HG02763 (cell line): ENCODE data around the gene IPO8.
A peak's percentile ranks its signal among the peaks of the same experiment; 100 is the strongest.
"Not testable (repeated sequence)": the region's sequence is repeated elsewhere in the genome, so short reads cannot be mapped to it uniquely, and the experiment has no call there.

ENCODE experiments used
- ATAC-seq: cut with Tn5 transposase; IDR thresholded peaks from one replicate; pipeline ENCODE4 v1.9.1; 2021; ENCODE audit warnings: mild to moderate bottlenecking, moderate library complexity; ENCODE audit not compliant: unreplicated experiment

Gene IPO8

GRCh38 chr12:30691122-30691879 lies 4.4 kb downstream of the IPO8 start:
- ATAC-seq = no peak

DNA sequence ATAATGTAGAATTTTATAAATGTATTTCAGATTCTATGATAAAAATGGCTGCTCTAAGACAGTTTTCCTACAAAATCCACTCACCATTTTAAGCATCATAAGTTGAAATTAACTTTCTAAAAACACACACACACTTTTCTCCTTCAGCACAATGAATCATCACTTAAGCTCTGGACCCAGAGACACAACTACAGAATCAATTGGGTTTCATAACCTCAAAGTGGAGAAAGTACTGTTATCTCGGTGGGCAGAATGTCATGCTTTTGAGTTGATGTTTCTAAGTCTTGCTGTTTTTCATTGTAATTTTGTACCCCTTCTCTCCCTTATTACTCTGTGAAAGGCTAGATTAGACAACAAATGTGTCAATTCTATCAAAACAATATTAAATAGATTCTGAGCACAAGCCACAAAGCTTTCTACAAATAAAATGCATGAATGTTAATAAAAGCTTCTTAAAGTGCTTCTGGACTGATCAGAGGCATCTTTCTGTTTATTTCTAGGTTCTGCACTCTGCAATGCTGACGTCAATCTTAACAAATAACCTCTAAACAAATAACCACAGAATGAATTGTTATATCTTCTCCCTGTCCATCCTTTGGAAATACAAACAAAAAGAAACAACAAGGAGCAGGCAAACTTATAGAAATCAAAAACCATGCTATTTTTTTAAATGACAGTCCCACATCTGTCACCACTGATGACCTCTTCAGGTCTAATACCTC lies 8.2 kb downstream of the IPO8 start:
- no peak for ATAC-seq

DNA sequence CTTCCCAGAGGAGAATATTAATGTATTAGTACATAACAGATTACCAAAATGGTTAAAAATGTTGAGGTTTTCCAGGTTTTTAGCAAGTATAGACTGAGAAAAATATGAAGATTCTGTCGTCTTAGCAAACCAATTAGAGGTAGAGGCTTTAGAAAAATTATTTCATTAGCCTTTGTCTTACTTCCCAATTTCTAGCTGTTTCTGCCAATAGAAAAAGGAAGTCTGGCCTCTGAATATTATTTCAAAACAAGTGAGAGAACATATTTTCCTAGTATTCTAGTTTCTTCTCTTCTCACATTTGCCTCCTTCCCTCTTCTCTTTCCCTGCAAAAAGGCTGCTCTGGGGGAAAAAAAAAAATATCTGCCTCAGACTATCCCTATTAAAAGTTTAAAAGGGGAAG lies 16.4 kb downstream of the IPO8 start:
- ATAC-seq = no peak

DNA sequence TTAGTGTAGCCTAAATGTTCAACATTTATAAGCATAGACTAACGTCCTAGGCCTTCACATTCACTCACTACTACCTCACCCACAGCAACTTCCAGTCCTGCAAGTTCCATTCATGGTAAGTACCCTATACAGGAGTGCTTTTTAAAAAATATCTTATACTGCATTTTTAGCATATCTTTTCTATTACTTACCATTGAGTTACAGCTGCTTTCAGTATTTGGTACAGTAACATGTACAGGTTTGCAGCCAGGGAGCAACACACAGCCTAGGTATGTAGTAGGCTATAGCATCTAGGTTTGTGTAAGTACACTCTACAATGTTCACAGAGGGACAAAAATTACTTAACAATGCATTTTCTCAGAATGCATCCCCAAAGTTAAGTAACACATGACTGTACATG lies 17.4 kb downstream of the IPO8 start:
- ATAC-seq = no peak

DNA sequence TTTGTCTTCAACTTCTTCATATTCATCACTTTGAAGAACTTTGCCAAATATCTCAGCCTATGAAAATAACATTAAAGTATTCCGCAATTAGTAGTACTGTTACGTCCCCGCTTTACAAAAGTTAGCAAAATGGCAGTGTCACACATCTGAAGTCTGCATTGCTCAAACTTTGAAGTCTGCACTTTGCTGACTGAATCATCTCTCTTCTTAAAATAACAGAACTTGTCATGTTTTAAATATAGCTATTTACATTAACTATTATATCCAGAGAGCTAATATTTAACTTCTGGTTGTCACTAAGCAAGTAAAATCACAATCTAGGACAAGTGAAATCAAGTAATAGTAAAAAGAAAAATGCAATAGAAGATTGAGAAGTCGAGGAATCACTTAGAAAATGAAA lies 34.5 kb downstream of the IPO8 start:
- ATAC-seq = no peak

- ATAC-seq = no peak
These were observed 43.5 kb downstream of the IPO8 start for GRCh38 chr12:30652034-30652696.

- no peak for ATAC-seq
These were observed 48.8 kb downstream of the IPO8 start for GRCh38 chr12:30646821-30647220.

DNA sequence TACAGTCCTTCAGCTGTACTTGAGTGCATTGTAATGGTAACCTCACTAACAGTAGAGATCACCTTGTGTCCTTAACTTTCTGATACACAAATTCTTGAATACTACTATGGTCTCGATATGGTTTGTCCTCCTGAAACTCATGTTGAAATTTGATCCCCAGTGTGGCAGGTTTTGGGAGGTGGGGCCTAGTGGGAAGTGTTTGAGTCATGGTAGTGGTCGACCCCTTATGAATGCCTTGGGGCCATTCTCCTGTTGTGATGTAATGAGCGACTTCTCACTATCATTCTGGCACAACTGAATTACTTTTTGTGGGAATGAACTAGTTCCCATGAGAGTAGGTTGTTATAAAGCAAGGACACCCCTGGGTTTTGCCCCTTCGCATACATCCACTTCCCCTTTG lies 52.3 kb downstream of the IPO8 start:
- ATAC-seq = no peak

DNA sequence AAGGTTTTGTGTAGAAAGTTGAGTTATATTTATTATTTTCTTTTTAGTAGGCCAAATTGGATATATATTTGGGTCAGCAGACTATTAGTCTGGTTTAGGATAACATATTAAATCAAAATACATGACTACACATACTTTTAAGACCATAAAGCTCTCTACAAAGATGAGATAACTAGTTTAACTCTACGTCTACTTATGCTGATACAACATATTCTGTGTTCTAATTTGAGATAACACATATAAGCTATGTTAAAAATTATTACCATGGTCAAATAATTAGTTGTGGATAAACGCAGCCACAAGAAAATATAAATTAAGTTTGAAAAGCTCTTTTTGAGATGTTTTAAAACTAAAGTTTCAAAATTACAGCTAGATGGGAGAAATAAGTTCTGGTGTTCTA lies 55.3 kb downstream of the IPO8 start:
- ATAC-seq = no peak

- ATAC-seq = no peak
These were observed 60.3 kb downstream of the IPO8 start for GRCh38 chr12:30635385-30635784.

DNA sequence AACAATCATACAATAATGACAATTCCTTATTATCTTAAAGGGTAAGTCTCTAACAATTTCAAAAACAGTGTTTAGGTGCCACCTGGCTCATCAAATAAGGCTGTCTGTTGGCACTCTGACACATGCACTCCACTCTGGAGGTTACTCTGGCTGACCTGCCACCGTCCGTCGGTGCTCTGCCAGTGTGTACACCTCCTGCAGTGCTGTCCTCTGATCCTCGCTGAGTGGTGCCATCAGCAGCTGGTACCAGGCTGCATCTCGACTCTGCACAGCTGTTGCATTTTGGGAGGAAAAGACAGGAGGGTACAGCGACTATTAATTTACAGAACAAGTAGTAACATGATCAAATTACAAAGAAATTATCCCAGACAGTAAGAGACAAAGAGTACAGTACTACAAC lies 63.9 kb downstream of the IPO8 start:
- no peak for ATAC-seq

DNA sequence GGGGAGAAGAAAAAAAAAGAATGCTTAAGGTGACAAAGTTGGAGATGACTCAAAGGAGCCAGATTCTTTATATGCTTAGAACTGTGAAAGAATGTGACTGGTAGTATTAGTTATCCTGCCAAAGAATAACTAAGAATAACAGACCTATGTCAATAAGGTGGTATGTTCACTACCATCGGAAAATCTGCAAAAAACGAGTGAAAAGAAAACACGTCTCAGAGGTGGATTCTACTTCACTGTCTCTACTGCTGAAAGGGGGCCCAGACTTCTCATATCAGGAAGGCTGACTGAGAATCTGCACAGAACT lies 64.7 kb downstream of the IPO8 start:
- ATAC-seq = no peak

GRCh38 chr12:30630076-30630978 lies 65.3 kb downstream of the IPO8 start:
- ATAC-seq = no peak

DNA sequence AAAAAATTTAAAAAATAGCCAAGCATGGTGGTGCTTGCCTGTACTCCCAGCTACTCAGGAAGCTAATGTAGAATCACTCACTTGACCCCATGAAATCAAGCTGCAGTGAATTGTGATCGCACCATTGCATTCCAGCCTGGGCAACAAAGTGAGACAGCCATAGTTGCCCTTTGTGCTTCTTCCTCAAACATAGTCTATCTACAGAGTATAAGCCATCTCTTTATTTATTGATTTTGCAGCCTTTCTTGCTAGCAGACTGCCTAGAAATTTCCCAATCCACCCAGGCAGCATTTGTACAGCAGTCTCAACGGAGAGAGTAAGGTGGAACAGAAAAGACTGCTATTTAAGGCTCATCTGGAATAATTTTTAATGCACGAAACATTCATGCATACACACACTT lies 68.8 kb downstream of the IPO8 start:
- no peak for ATAC-seq

DNA sequence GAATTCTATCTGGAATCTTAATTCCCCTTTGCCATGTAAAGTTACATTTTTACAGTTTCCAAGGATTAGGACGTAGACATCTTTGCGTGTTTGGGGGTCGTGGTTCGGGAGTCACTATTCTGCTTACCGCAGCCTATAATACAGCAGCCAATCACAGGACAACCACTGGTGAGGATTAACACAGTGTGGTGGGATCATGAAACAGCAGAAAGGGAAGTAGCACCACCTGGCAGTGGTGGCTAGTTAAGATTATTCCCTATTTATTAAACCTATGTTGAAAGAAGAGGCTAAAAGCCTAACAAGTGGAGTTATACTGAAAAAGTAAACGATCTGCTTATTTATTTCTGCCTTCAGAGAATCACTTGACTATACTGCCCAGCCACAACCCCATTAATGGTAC lies 71.7 kb downstream of the IPO8 start:
- ATAC-seq = no peak

- peak; percentile 62 for ATAC-seq
These were observed 73.2 kb downstream of the IPO8 start for GRCh38 chr12:30622509-30622908.

- not testable (repeated sequence) for ATAC-seq
These were observed 73.9 kb downstream of the IPO8 start for GRCh38 chr12:30621663-30622241.

DNA sequence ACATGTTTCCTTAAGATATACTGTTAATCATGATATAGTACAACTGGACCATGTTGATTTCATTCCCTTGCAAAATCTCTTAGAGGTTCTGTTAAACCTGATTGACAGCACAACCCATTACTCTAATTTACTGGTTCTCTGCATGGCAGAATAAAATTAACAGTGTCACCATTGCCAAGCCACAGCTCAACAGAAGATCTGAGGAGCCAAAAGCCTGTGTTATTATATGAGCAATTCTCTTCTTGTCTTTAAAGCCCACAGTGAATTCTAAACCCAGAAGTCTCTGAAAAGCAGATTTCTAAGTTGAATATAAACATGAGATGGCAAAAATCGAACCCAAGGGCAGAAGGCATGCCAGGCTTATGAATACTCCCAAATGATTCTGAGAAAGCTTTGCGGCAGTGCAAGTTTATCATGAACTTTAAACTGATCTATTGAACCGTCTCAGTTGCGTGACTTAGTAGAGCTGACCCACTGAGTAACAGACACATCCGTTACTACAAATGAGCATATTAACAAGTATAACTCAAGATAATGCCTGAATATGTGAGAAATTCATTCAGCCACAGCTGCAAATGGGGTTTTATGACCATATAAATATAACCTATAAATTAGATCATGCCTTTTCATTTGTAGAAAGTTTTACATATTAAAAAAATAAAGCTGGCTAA lies 78.2 kb downstream of the IPO8 start:
- ATAC-seq = no peak

- ATAC-seq = no peak
These were observed 81.6 kb downstream of the IPO8 start for GRCh38 chr12:30614031-30614430.

DNA sequence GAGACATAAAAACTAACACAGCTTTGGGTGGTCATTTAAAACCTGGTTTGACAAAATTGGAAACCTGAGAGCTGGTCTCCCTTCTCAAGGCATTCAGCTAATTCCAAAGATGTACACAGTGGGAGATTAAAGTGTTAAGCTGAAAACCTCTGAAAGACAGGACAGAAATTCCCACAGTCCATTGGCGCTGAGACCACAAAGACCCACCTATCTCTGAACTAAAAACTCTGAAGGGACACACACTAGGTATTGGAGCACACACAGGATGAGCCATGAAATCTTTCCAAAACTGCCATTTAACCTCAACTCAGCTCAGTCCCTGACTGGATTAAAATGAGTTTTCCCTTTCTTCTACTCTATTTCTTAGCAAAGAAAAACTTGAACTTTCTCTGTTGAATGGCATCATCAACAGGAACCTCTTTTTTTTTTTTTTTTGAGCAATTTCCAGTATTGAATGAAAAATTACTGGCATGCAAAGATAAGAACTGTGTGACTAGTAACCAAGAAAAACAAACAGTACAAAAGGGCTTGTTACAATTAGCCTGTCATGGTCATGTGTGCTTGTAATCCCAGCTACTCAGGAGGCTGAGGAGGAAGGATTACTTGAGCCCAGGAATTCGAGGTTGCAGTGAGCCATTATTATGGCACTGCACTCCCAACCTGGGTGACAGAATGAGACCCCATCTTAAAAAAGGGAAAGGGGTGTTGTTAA lies 82.4 kb downstream of the IPO8 start:
- no peak for ATAC-seq
